ENCODE results near the gene CD101. TPM values are rescaled to one million over a fixed set of nuclear protein-coding genes. Genes with fewer than 3 reads are reported as not detected.

CD101 gene
- total RNA-seq, 2 experiments from 2014 or later: 2.1 to 2.2 TPM

- no peaks in the 10 kb centered on the region for H3K36me3 Mint-ChIP-seq (ENCODE audit: low read depth)
- no peak overlapping the region for H3K4me3 Mint-ChIP-seq
- ATAC-seq (ENCODE audit: poor library complexity) (no peak), DNase-seq (no peak)
- ChIA-PET CTCF (no interaction called here), POLR2A (no interaction called here)
- intact Hi-C loops (cut with DNase I, micrococcal nuclease): no loop called here
- no peaks in the 10 kb centered on the region for H3K9me3 ChIP-seq (ENCODE audit: control insufficient read depth in 1 of 2, insufficient read depth in 1 of 2, low read length in 2 of 2)
- H3K36me3 ChIP-seq (ENCODE audit: insufficient read depth, low read length): peaks cover 6% of the 10 kb centered on the region
- H3K27ac ChIP-seq (ENCODE audit: low read depth in 1 of 2, low read length in 2 of 2): no peak overlapping the region
- peaks cover 18% of the 10 kb centered on the region for H3K4me1 Mint-ChIP-seq (ENCODE audit: low read depth)
- H3K9me3 Mint-ChIP-seq: no peaks in the 10 kb centered on the region
- peaks cover 7% of the 10 kb centered on the region for H3K4me1 ChIP-seq (ENCODE audit: insufficient read depth, low read length)
- TF ChIP-seq, protein P1, sequence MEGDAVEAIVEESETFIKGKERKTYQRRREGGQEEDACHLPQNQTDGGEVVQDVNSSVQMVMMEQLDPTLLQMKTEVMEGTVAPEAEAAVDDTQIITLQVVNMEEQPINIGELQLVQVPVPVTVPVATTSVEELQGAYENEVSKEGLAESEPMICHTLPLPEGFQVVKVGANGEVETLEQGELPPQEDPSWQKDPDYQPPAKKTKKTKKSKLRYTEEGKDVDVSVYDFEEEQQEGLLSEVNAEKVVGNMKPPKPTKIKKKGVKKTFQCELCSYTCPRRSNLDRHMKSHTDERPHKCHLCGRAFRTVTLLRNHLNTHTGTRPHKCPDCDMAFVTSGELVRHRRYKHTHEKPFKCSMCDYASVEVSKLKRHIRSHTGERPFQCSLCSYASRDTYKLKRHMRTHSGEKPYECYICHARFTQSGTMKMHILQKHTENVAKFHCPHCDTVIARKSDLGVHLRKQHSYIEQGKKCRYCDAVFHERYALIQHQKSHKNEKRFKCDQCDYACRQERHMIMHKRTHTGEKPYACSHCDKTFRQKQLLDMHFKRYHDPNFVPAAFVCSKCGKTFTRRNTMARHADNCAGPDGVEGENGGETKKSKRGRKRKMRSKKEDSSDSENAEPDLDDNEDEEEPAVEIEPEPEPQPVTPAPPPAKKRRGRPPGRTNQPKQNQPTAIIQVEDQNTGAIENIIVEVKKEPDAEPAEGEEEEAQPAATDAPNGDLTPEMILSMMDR (IDR thresholded peaks at IDR 0.05): no peak
- no peaks in the 10 kb centered on the region for H3K27me3 Mint-ChIP-seq
- no peaks in the 10 kb centered on the region for H3K27me3 ChIP-seq (ENCODE audit: control insufficient read depth in 1 of 2, insufficient read depth in 2 of 2, low read length in 2 of 2)
- H3K4me3 ChIP-seq (ENCODE audit: low read length): no peak overlapping the region
- no peak overlapping the region for H3K27ac Mint-ChIP-seq
Observed at GRCh38 chr1:117033772-117034171, 32.2 kb downstream of the CD101 start.

GRCh38 chr1:117034791-117035290 is 33.3 kb downstream of the CD101 start:
- Histone ChIP-seq H3K4me3 (ENCODE audit: low read length) (no peak overlapping the region), H3K9me3 (ENCODE audit: control insufficient read depth in 1 of 2, insufficient read depth in 1 of 2, low read length in 2 of 2) (no peaks in the 10 kb centered on the region), H3K4me1 (ENCODE audit: insufficient read depth, low read length) (peaks cover 7% of the 10 kb centered on the region), H3K27me3 (ENCODE audit: control insufficient read depth in 1 of 2, insufficient read depth in 2 of 2, low read length in 2 of 2) (no peaks in the 10 kb centered on the region), H3K36me3 (ENCODE audit: insufficient read depth, low read length) (peaks cover 6% of the 10 kb centered on the region), H3K27ac (ENCODE audit: low read depth in 1 of 2, low read length in 2 of 2) (no peak overlapping the region)
- TF ChIP-seq, protein P1 (IDR thresholded peaks at IDR 0.05): no peak
- Mint-ChIP-seq H3K4me3 (no peak overlapping the region), H3K27me3 (no peaks in the 10 kb centered on the region), H3K9me3 (no peaks in the 10 kb centered on the region), H3K36me3 (ENCODE audit: low read depth) (no peaks in the 10 kb centered on the region), H3K4me1 (ENCODE audit: low read depth) (peaks cover 18% of the 10 kb centered on the region), H3K27ac (no peak overlapping the region)
- ChIA-PET CTCF (no interaction called here), POLR2A (no interaction called here)
- ATAC-seq (ENCODE audit: poor library complexity): no peak
- DNase-seq: no peak
- intact Hi-C loops (cut with DNase I, micrococcal nuclease): loop anchor here in 1 of 2 experiments (5.0 kb wide), 1 partner anchor 38 kb away; no protein-coding TSS in a partner anchor

DNA sequence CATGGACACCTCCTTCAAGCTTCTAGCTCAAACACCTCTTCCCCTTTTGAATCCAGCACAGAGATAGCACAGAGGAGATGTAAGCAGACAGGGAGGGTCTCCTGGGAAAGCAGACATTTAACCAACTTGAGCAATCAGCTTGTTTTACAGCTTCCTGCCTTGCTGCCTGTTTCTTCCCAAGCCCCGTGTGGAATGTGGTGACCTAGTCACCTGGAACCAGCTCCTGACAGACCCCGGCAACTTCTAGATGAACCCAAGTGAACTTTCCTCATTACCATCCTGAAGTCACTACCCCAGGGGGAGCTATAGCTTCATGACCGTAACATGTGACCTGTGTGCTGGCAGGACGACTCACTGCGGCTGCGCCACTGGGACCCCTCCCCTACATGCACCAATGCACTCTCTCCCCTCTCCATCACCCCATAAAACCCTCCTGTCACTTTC is 34.5 kb downstream of the CD101 start:
- no peak for ATAC-seq (ENCODE audit: poor library complexity)
- TF ChIP-seq, protein P1 (IDR thresholded peaks at IDR 0.05): no peak

More for the DNA sequence above, 34.5 kb downstream of the CD101 start:
- Mint-ChIP-seq H3K4me1 (ENCODE audit: low read depth) (peaks cover 18% of the 10 kb centered on the region), H3K9me3 (no peaks in the 10 kb centered on the region), H3K4me3 (no peak overlapping the region), H3K27ac (no peak overlapping the region), H3K36me3 (ENCODE audit: low read depth) (no peaks in the 10 kb centered on the region), H3K27me3 (no peaks in the 10 kb centered on the region)
- Histone ChIP-seq H3K9me3 (ENCODE audit: control insufficient read depth in 1 of 2, insufficient read depth in 1 of 2, low read length in 2 of 2) (no peaks in the 10 kb centered on the region), H3K4me3 (ENCODE audit: low read length) (no peak overlapping the region), H3K27ac (ENCODE audit: low read depth in 1 of 2, low read length in 2 of 2) (no peak overlapping the region), H3K4me1 (ENCODE audit: insufficient read depth, low read length) (peaks cover 5% of the 10 kb centered on the region), H3K36me3 (ENCODE audit: insufficient read depth, low read length) (peaks cover 6% of the 10 kb centered on the region), H3K27me3 (ENCODE audit: control insufficient read depth in 1 of 2, insufficient read depth in 2 of 2, low read length in 2 of 2) (no peaks in the 10 kb centered on the region)
- intact Hi-C loops (cut with DNase I, micrococcal nuclease): loop anchor here in 1 of 2 experiments (5.0 kb wide), 1 partner anchor 39 kb away; no protein-coding TSS in a partner anchor
- DNase-seq: no peak
- CTCF ChIA-PET: no interaction called here
- POLR2A ChIA-PET: no interaction called here
